ENCODE results near the gene RTN4RL1.

RTN4RL1 gene

GRCh38 chr17:2029911-2030778 is 5.0 kb upstream of the RTN4RL1 start, which contains the start of gene DPH1:
Gene DPH1, plus strand, starts transcription at chr17:2030153. Its CDS starts 17 bp downstream, at chr17:2030170.
- peak; percentile 83 for DNase-seq (ENCODE audit: extremely low read depth, low read depth)
- peak within 1 kb of the TSS; percentile 98 for H3K4me3 ChIP-seq (replicated peaks; ENCODE audit: low read depth, low read length)
- TF ChIP-seq CTCF (IDR thresholded peaks at IDR 0.05; ENCODE audit: low read depth, low read length, missing control alignments) = no peak

GRCh38 chr17:2028737-2029136 is 3.6 kb upstream of the RTN4RL1 start:
- DNase-seq (ENCODE audit: extremely low read depth, low read depth) = no peak

GRCh38 chr17:2028234-2028614 is 3.1 kb upstream of the RTN4RL1 start:
- H3K4me3 ChIP-seq (replicated peaks; ENCODE audit: low read depth, low read length) = no peak overlapping the region
- no peak for DNase-seq (ENCODE audit: extremely low read depth, low read depth)
- no peak for TF ChIP-seq CTCF (IDR thresholded peaks at IDR 0.05; ENCODE audit: low read depth, low read length, missing control alignments)

More at GRCh38 chr17:2028737-2029136, 3.6 kb upstream of the RTN4RL1 start:
- H3K4me3 ChIP-seq (replicated peaks; ENCODE audit: low read depth, low read length) = no peak overlapping the region
- no peak for TF ChIP-seq CTCF (IDR thresholded peaks at IDR 0.05; ENCODE audit: low read depth, low read length, missing control alignments)

- TF ChIP-seq CTCF (IDR thresholded peaks at IDR 0.05; ENCODE audit: low read depth, low read length, missing control alignments) = no peak
- DNase-seq (ENCODE audit: extremely low read depth, low read depth) = no peak
- no peak overlapping the region for H3K4me3 ChIP-seq (replicated peaks; ENCODE audit: low read depth, low read length)
These were observed 2.5 kb upstream of the RTN4RL1 start for GRCh38 chr17:2027528-2028233.

- peak; percentile 83 for TF ChIP-seq CTCF (IDR thresholded peaks at IDR 0.05; ENCODE audit: low read depth, low read length, missing control alignments)
- DNase-seq (ENCODE audit: extremely low read depth, low read depth) = no peak
- H3K4me3 ChIP-seq (replicated peaks; ENCODE audit: low read depth, low read length) = peak overlapping the region; percentile 47
These were observed 632 bp upstream of the RTN4RL1 start for GRCh38 chr17:2025622-2026309.

GRCh38 chr17:2024572-2025219 is 438 bp downstream of the RTN4RL1 start:
- no peak for DNase-seq (ENCODE audit: extremely low read depth, low read depth)
- no peak for TF ChIP-seq CTCF (IDR thresholded peaks at IDR 0.05; ENCODE audit: low read depth, low read length, missing control alignments)
- H3K4me3 ChIP-seq (replicated peaks; ENCODE audit: low read depth, low read length) = peak overlapping the region; percentile 47
